Measurements from ENCODE around the gene SIKE1. TPM values are rescaled to one million over a fixed set of nuclear protein-coding genes. Genes with fewer than 3 reads are reported as not detected.
"Not testable (repeated sequence)": the region's sequence is repeated elsewhere in the genome, so short reads cannot be mapped to it uniquely, and the experiment has no call there.

The SIKE1 gene
- total and polyA plus RNA-seq, 2 donors from 2014 or later: 21.2 to 36.8 TPM

GRCh38 chr1:114803001-114803400 is 22.5 kb upstream of the SIKE1 start:
- FAIRE-seq (no peak), DNase-seq (peak in 2 of 5 donors; percentile 1 to 14)
- intact Hi-C loops (cut with DNase I): no loop called here
- Histone ChIP-seq H3K4me1 (ENCODE audit: control insufficient read depth in 2 of 3, insufficient read depth in 2 of 3, low read depth in 1 of 3, low read length in 3 of 3) (no peaks in the 10 kb centered on the region), H3K36me3 (ENCODE audit: control insufficient read depth in 2 of 3, insufficient read depth in 3 of 3, low read length in 3 of 3) (no peaks in the 10 kb centered on the region), H3K9me3 (ENCODE audit: control insufficient read depth in 2 of 3, insufficient read depth in 1 of 3, low read length in 3 of 3) (no peaks in the 10 kb centered on the region), H3K27me3 (ENCODE audit: control insufficient read depth, insufficient read depth, low read length) (no peaks in the 10 kb centered on the region), H3K27ac (ENCODE audit: low read depth in 2 of 2, low read length in 2 of 2) (no peak overlapping the region), H3K9ac (ENCODE audit: low read length in 3 of 3) (no peak overlapping the region), H3K4me3 (ENCODE audit: low read length in 3 of 3) (no peak overlapping the region)
- TF ChIP-seq CTCF (IDR thresholded peaks at IDR 0.05; ENCODE audit: borderline replicate concordance, extremely low read depth, insufficient read depth): no peak

GRCh38 chr1:114794038-114794437 is 13.6 kb upstream of the SIKE1 start:
- DNase-seq (no peak), FAIRE-seq (no peak)
- Histone ChIP-seq H3K27me3 (ENCODE audit: control insufficient read depth, insufficient read depth, low read length) (no peaks in the 10 kb centered on the region), H3K9ac (ENCODE audit: low read length in 3 of 3) (no peak overlapping the region), H3K36me3 (ENCODE audit: control insufficient read depth in 2 of 3, insufficient read depth in 3 of 3, low read length in 3 of 3) (no peaks in the 10 kb centered on the region), H3K9me3 (ENCODE audit: control insufficient read depth in 2 of 3, insufficient read depth in 1 of 3, low read length in 3 of 3) (no peaks in the 10 kb centered on the region), H3K27ac (ENCODE audit: low read depth in 2 of 2, low read length in 2 of 2) (no peak overlapping the region), H3K4me3 (ENCODE audit: low read length in 3 of 3) (no peak overlapping the region), H3K4me1 (ENCODE audit: control insufficient read depth in 2 of 3, insufficient read depth in 2 of 3, low read depth in 1 of 3, low read length in 3 of 3) (no peaks in the 10 kb centered on the region)
- TF ChIP-seq CTCF (IDR thresholded peaks at IDR 0.05; ENCODE audit: borderline replicate concordance, extremely low read depth, insufficient read depth): no peak
- intact Hi-C loops (cut with DNase I): no loop called here

- H3K9ac ChIP-seq (ENCODE audit: low read length in 3 of 3); H3K27ac ChIP-seq (ENCODE audit: low read depth in 2 of 2, low read length in 2 of 2); H3K9me3 ChIP-seq (ENCODE audit: control insufficient read depth in 2 of 3, insufficient read depth in 1 of 3, low read length in 3 of 3); FAIRE-seq; DNase-seq; H3K4me1 ChIP-seq (ENCODE audit: control insufficient read depth in 2 of 3, insufficient read depth in 2 of 3, low read depth in 1 of 3, low read length in 3 of 3); H3K4me3 ChIP-seq (ENCODE audit: low read length in 3 of 3); H3K36me3 ChIP-seq (ENCODE audit: control insufficient read depth in 2 of 3, insufficient read depth in 3 of 3, low read length in 3 of 3); intact Hi-C loops (cut with DNase I); H3K27me3 ChIP-seq (ENCODE audit: control insufficient read depth, insufficient read depth, low read length): not testable (repeated sequence)
These were observed 10.1 kb upstream of the SIKE1 start for GRCh38 chr1:114790581-114790980.

GRCh38 chr1:114786440-114786839 is 6.0 kb upstream of the SIKE1 start:
- H3K9ac ChIP-seq (ENCODE audit: low read length in 3 of 3); H3K27me3 ChIP-seq (ENCODE audit: control insufficient read depth, insufficient read depth, low read length); H3K9me3 ChIP-seq (ENCODE audit: control insufficient read depth in 2 of 3, insufficient read depth in 1 of 3, low read length in 3 of 3); intact Hi-C loops (cut with DNase I); H3K36me3 ChIP-seq (ENCODE audit: control insufficient read depth in 2 of 3, insufficient read depth in 3 of 3, low read length in 3 of 3); H3K4me3 ChIP-seq (ENCODE audit: low read length in 3 of 3); DNase-seq; FAIRE-seq; H3K4me1 ChIP-seq (ENCODE audit: control insufficient read depth in 2 of 3, insufficient read depth in 2 of 3, low read depth in 1 of 3, low read length in 3 of 3); H3K27ac ChIP-seq (ENCODE audit: low read depth in 2 of 2, low read length in 2 of 2): not testable (repeated sequence)

- no peak for TF ChIP-seq CTCF (IDR thresholded peaks at IDR 0.05; ENCODE audit: borderline replicate concordance, extremely low read depth, insufficient read depth)
- Histone ChIP-seq H3K9me3 (ENCODE audit: control insufficient read depth in 2 of 3, insufficient read depth in 1 of 3, low read length in 3 of 3) (no peaks in the 10 kb centered on the region), H3K36me3 (ENCODE audit: control insufficient read depth in 2 of 3, insufficient read depth in 3 of 3, low read length in 3 of 3) (peaks cover 3 to 6% (median 5%) of the 10 kb centered on the region in 3 donors), H3K4me3 (ENCODE audit: low read length in 3 of 3) (no peak overlapping the region), H3K9ac (ENCODE audit: low read length in 3 of 3) (no peak overlapping the region), H3K4me1 (ENCODE audit: control insufficient read depth in 2 of 3, insufficient read depth in 2 of 3, low read depth in 1 of 3, low read length in 3 of 3) (peaks cover 0 to 5% (median 0%) of the 10 kb centered on the region in 3 donors), H3K27me3 (ENCODE audit: control insufficient read depth, insufficient read depth, low read length) (no peaks in the 10 kb centered on the region), H3K27ac (ENCODE audit: low read depth in 2 of 2, low read length in 2 of 2) (no peak overlapping the region)
- intact Hi-C loops (cut with DNase I): no loop called here
- no peak for FAIRE-seq
- DNase-seq: no peak
These were observed 2.0 kb upstream of the SIKE1 start for GRCh38 chr1:114782476-114782875.

All from kidney (tissue), 14 donors.